Measurements from ENCODE around the gene AKAP6. TPM values are rescaled to one million over a fixed set of nuclear protein-coding genes. Genes with fewer than 3 reads are reported as not detected.

Gene AKAP6
- total and polyA plus RNA-seq, 2 of the 8 experiments (the other 6 are each of a cell fraction or from before 2014, with no cell fraction given), result 0.09 to 0.89 TPM

GRCh38 chr14:32524609-32525375 is 195.7 kb downstream of the AKAP6 start (continued):
- TF ChIP-seq ATF3 (IDR thresholded peaks at IDR 0.05; ENCODE audit: insufficient read depth, low read depth, low read length) (no peak), KDM5A (IDR thresholded peaks at IDR 0.05; ENCODE audit: low read length) (no peak), CHD7 (IDR thresholded peaks at IDR 0.05; ENCODE audit: insufficient replicate concordance, low read length) (no peak), TEAD4 (IDR thresholded peaks at IDR 0.05; ENCODE audit: low read depth, low read length) (no peak), POLR2A (IDR thresholded peaks at IDR 0.05; ENCODE audit: control extremely low read depth in 1 of 2, low read depth in 2 of 2, low read length in 2 of 2) (no peak), E2F6 (IDR thresholded peaks at IDR 0.05) (no peak), RAD21 (IDR thresholded peaks at IDR 0.05 in 1 of 2, conservative IDR thresholded peaks at IDR 0.05 in 1 of 2; ENCODE audit: low read depth in 2 of 2, low read length in 2 of 2) (no peak), SIX5 (IDR thresholded peaks at IDR 0.05; ENCODE audit: low read depth, low read length) (no peak)
